GM23338 (cell line): ENCODE measurements around the gene DOCK10. TPM values are rescaled to one million over a fixed set of nuclear protein-coding genes. Genes with fewer than 3 reads are reported as not detected.

Experiments used
- ATAC-seq: fragments of 200-7000 bp; cut with Tn5 transposase; 3 replicates; pipeline ENCODE4 v1.9.1; 2020
- DNase-seq: peaks from one replicate; pipeline ENCODE4 v3.0.0-alpha.2; 2015; ENCODE audit warnings: low spot score
- H2AFZ ChIP-seq: fragments of 200-600 bp; sonication (generic); 2 replicates; pipeline ENCODE4 v1.8.0; 2016; ENCODE audit warnings: antibody characterized with exemption, mild to moderate bottlenecking, moderate library complexity
- H3F3A ChIP-seq: fragments of 200-600 bp; sonication (generic); replicated peaks from 2 replicates; pipeline ENCODE4 v1.8.0; 2017; ENCODE audit warnings: antibody characterized with exemption, mixed run types, low read depth
- H3K27ac ChIP-seq: fragments of 200-600 bp; sonication (generic); 2 replicates; pipeline ENCODE4 v1.6.1; 2016; ENCODE audit warnings: low read depth
- H3K27me3 ChIP-seq: fragments of 200-600 bp; sonication (generic); 2 replicates; pipeline ENCODE4 v1.8.0; 2016; ENCODE audit warnings: mild to moderate bottlenecking, mixed run types, moderate library complexity; ENCODE audit not compliant: insufficient read depth
- H3K36me3 ChIP-seq: fragments of 200-600 bp; sonication (generic); 2 replicates; pipeline ENCODE4 v1.8.0; 2016; ENCODE audit warnings: mild to moderate bottlenecking; ENCODE audit not compliant: insufficient read depth
- H3K4me1 ChIP-seq: fragments of 200-600 bp; sonication (generic); 2 replicates; pipeline ENCODE4 v1.8.0; 2016; ENCODE audit warnings: mild to moderate bottlenecking, moderate library complexity; ENCODE audit not compliant: insufficient read depth
- H3K4me2 ChIP-seq: fragments of 200-600 bp; sonication (generic); 2 replicates; pipeline ENCODE4 v1.7.1; 2017; ENCODE audit warnings: mixed run types
- H3K4me3 ChIP-seq: fragments of 200-600 bp; sonication (generic); 2 replicates; pipeline ENCODE4 v1.6.1; 2016; ENCODE audit warnings: mixed run types
- H3K79me2 ChIP-seq: fragments of 200-600 bp; sonication (generic); replicated peaks from 2 replicates; pipeline ENCODE4 v1.8.0; 2017; ENCODE audit warnings: mild to moderate bottlenecking; ENCODE audit not compliant: insufficient read depth
- H3K9me2 ChIP-seq: fragments of 200-600 bp; sonication (generic); 2 replicates; pipeline ENCODE4 v1.8.0; 2017; ENCODE audit not compliant: insufficient read depth
- H4K20me1 ChIP-seq: fragments of 200-600 bp; sonication (generic); replicated peaks from 2 replicates; pipeline ENCODE4 v1.8.0; 2017; ENCODE audit warnings: mild to moderate bottlenecking; ENCODE audit not compliant: insufficient read depth
- H3K27ac Mint-ChIP-seq: 2 replicates; pipeline ENCODE4 v1.8.0; 2020; ENCODE audit warnings: inconsistent platforms, mild to moderate bottlenecking, moderate library complexity, mixed read lengths
- H3K27me3 Mint-ChIP-seq: 3 replicates; pipeline ENCODE4 v1.8.0; 2022; ENCODE audit warnings: low read depth, mild to moderate bottlenecking, moderate library complexity, mixed read lengths, inconsistent platforms; ENCODE audit not compliant: insufficient read depth, poor library complexity
- H3K36me3 Mint-ChIP-seq: 3 replicates; pipeline ENCODE4 v1.8.0; 2021; ENCODE audit warnings: low read depth, mild to moderate bottlenecking, inconsistent platforms, moderate library complexity, mixed read lengths
- H3K4me1 Mint-ChIP-seq: 3 replicates; pipeline ENCODE4 v1.8.0; 2020; ENCODE audit warnings: mild to moderate bottlenecking, inconsistent platforms, mixed read lengths
- H3K4me3 Mint-ChIP-seq: 3 replicates; pipeline ENCODE4 v1.8.0; 2021; ENCODE audit warnings: moderate library complexity, mild to moderate bottlenecking, inconsistent platforms, mixed read lengths
- H3K9me3 Mint-ChIP-seq: 3 replicates; pipeline ENCODE4 v1.8.0; 2020; ENCODE audit warnings: moderate library complexity, mild to moderate bottlenecking, inconsistent platforms, mixed read lengths
- CREB1 ChIP-seq: fragments of 250-450 bp; sonication (Bioruptor Pico); IDR thresholded peaks from 2 replicates; pipeline ENCODE4 v1.5.0; 2020; ENCODE audit warnings: low read depth, mild to moderate bottlenecking, moderate library complexity
- CTCF ChIP-seq, 2 experiments: fragments of 200-600 bp in 1 of 2; sonication (generic) in 1 of 2; conservative IDR thresholded peaks; 2 replicates each; pipeline versions ENCODE4 v1.5.1 to v1.6.1; 2016 to 2017; ENCODE audit warnings: antibody characterized with exemption in 2 of 2, low read depth in 2 of 2, mild to moderate bottlenecking in 2 of 2, moderate library complexity in 1 of 2
- EZH2 ChIP-seq: fragments of 200-600 bp; sonication (generic); IDR thresholded peaks from one replicate; pipeline ENCODE4 v1.8.0; 2017; ENCODE audit warnings: antibody characterized with exemption, mild to moderate bottlenecking, low read depth; ENCODE audit not compliant: unreplicated experiment
- JUNB ChIP-seq: IDR thresholded peaks from one replicate; pipeline ENCODE4 v1.6.1; 2016; ENCODE audit warnings: antibody characterized with exemption; ENCODE audit not compliant: unreplicated experiment
- POLR2AphosphoS5 ChIP-seq: IDR thresholded peaks from 2 replicates; pipeline ENCODE4 v1.6.1; 2016; ENCODE audit warnings: antibody characterized with exemption, low read depth
- STAT1 ChIP-seq: IDR thresholded peaks from one replicate; pipeline ENCODE4 v1.6.1; 2016; ENCODE audit warnings: antibody characterized with exemption; ENCODE audit not compliant: unreplicated experiment
- ZNF114 ChIP-seq: fragments of 250-450 bp; sonication (Bioruptor Pico); IDR thresholded peaks from 2 replicates; pipeline ENCODE4 v1.5.0; 2020; ENCODE audit warnings: mild to moderate bottlenecking, moderate library complexity
- ZNF462 ChIP-seq: fragments of 250-450 bp; sonication (Bioruptor Pico); IDR thresholded peaks from 2 replicates; pipeline ENCODE4 v1.5.0; 2020; ENCODE audit warnings: mild to moderate bottlenecking, moderate library complexity
- polyA plus RNA-seq: library from polyadenylated mRNA; unstranded; fragments of >200 nt; fragmentation: Nextera tagmentation; extraction: Ambion mirVana; gene quantifications from 2 replicates; pipeline ENCODE4 v1.2.1, GENCODE V29; 2016
- total RNA-seq: library from RNA; depleted of rRNA; stranded (reverse); fragments of >200 nt; shearing (Covaris generic); gene quantifications from 2 replicates; pipeline ENCODE4 v1.2.3, GENCODE V29; 2014

Gene DOCK10
- total and polyA plus RNA-seq, 2 experiments from 2014 or later, result 1.0 to 1.7 TPM

DNA sequence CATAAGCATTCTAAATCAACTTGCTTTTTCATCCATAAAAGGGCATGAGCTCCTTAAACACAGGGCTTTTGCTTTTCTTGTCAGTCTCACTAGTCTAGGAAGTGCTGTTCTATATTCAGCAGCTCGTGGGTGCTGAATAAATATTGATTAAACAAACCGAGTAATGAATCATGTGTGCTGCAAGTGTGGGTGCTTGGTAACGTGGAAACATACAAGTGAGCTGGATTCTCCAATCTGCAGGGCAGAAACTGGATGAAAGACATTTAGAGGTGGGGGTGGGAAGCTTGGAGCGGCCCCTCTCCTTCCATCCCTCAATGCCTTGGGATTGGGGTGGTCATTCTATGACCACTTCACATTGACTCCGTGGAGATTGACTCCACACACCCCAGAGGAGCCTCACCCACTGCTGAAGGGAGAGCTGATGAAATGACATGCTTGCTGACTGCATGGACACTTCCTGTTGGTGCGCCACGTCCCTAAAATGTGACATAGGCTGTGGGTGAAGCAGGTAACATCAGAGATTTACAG lies 114.6 kb downstream of the DOCK10 start (continued):
- no peak for TF ChIP-seq ZNF462

GRCh38 chr2:224927011-224927410 lies 115.3 kb downstream of the DOCK10 start:
- no peaks in the 10 kb centered on the region for H3K79me2 ChIP-seq
- H3K27ac ChIP-seq, result no peak overlapping the region
- no peak overlapping the region for H3K27ac Mint-ChIP-seq
- no peaks in the 10 kb centered on the region for H3K9me3 Mint-ChIP-seq
- H3F3A ChIP-seq, result no peaks in the 10 kb centered on the region
- ATAC-seq (no peak), DNase-seq (no peak)
- no peaks in the 10 kb centered on the region for H3K27me3 Mint-ChIP-seq
- 0 out of 2 replicates have a peak overlapping the region, but pooled peaks have one; percentile 47 for H2AFZ ChIP-seq
- H3K36me3 Mint-ChIP-seq, result no peaks in the 10 kb centered on the region
- H3K36me3 ChIP-seq, result no peaks in the 10 kb centered on the region
- H4K20me1 ChIP-seq, result no peaks in the 10 kb centered on the region
- H3K27me3 ChIP-seq, result no peaks in the 10 kb centered on the region
- TF ChIP-seq CREB1 (CRISPR knock-in tag) (no peak), CTCF (conservative IDR thresholded peaks at IDR 0.05; ENCODE audit: low read depth in 2 of 2) (no peak), STAT1 (no peak), JUNB (no peak), POLR2AphosphoS5 (no peak), ZNF114 (no peak), EZH2 (no peak), ZNF462 (no peak)
- no peaks in the 10 kb centered on the region for H3K4me1 Mint-ChIP-seq
- no peaks in the 10 kb centered on the region for H3K9me2 ChIP-seq
- H3K4me3 ChIP-seq, result no peak overlapping the region
- H3K4me3 Mint-ChIP-seq, result no peak overlapping the region
- H3K4me1 ChIP-seq, result no peaks in the 10 kb centered on the region
- H3K4me2 ChIP-seq, result no peak overlapping the region
